A549 (cell line): Measurements from ENCODE around the gene CCDC85A.

Experiments used
- GATA3 ChIP-seq: IDR thresholded peaks from 2 replicates; pipeline ENCODE4 v1.6.1; 2012; ENCODE audit warnings: borderline replicate concordance
- HDAC2 ChIP-seq: fragments of 200-600 bp; sonication (generic); IDR thresholded peaks from 2 replicates; pipeline ENCODE4 v1.6.1; 2016
- JUN ChIP-seq, 2 experiments: fragments of >200 bp; sonication (Bioruptor Twin); formaldehyde crosslinking; IDR thresholded peaks; 2 replicates in 1 of 2; 3 replicates in 1 of 2; pipeline ENCODE4 v1.6.1; 2016 to 2017
- JUNB ChIP-seq: fragments of >200 bp; sonication (Bioruptor Twin); formaldehyde crosslinking; IDR thresholded peaks from 2 replicates; pipeline ENCODE4 v1.6.1; 2016
- POLR2A ChIP-seq: IDR thresholded peaks from 2 replicates; pipeline ENCODE4 v1.6.1; 2012; ENCODE audit warnings: mild to moderate bottlenecking, low read length
- RNF2 ChIP-seq: fragments of 200-600 bp; sonication (generic); IDR thresholded peaks from 2 replicates; pipeline ENCODE4 v1.6.1; 2016; ENCODE audit warnings: low read depth, mild to moderate bottlenecking, antibody characterized with exemption, moderate library complexity, borderline replicate concordance
- SREBF2 ChIP-seq: fragments of 450-650 bp; IDR thresholded peaks from 2 replicates; pipeline ENCODE4 v1.6.1; 2014; ENCODE audit warnings: mild to moderate bottlenecking, moderate library complexity
- TF ChIP-seq, protein P1 (sequence below): fragments of >200 bp; sonication (Bioruptor Twin); formaldehyde crosslinking; IDR thresholded peaks from 3 replicates; pipeline ENCODE4 v1.5.1; 2016
- TF ChIP-seq, protein P2 (sequence below): fragments of 200-600 bp; sonication (generic); IDR thresholded peaks from 2 replicates; pipeline ENCODE4 v1.6.1; 2016; ENCODE audit warnings: antibody characterized with exemption, mild to moderate bottlenecking, moderate library complexity
- TF ChIP-seq, protein P3 (sequence below): IDR thresholded peaks from 2 replicates; pipeline ENCODE4 v1.6.1; 2012
- TF ChIP-seq, protein P4 (sequence below): fragments of >200 bp; sonication (Bioruptor Twin); formaldehyde crosslinking; IDR thresholded peaks from 2 replicates; pipeline ENCODE4 v1.6.1; 2016
- TF ChIP-seq, protein P5 (sequence below): fragments of 150-350 bp; IDR thresholded peaks from 2 replicates; pipeline ENCODE4 v1.6.1; 2014; ENCODE audit warnings: low read depth, mild to moderate bottlenecking, low read length

DNA sequence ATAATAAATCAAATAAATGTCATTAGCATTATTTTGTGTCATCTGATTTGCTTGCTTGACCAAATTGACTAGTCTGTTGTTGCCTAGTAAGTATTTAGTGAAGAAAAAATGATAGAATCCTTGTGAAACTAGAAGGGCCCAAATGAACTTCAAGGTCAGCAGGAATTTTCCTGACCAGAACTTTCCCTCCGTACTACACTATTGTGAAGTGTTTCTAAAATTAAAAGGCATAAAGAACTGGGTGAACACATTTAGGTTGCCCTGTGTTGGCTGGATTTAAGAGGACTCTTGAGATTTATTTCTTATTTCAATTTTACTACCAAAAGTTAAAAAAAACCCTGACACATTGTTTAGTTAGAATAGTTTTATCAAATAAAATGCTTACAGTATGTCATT, 142.6 kb downstream of the CCDC85A start:
- TF ChIP-seq, protein P1, sequence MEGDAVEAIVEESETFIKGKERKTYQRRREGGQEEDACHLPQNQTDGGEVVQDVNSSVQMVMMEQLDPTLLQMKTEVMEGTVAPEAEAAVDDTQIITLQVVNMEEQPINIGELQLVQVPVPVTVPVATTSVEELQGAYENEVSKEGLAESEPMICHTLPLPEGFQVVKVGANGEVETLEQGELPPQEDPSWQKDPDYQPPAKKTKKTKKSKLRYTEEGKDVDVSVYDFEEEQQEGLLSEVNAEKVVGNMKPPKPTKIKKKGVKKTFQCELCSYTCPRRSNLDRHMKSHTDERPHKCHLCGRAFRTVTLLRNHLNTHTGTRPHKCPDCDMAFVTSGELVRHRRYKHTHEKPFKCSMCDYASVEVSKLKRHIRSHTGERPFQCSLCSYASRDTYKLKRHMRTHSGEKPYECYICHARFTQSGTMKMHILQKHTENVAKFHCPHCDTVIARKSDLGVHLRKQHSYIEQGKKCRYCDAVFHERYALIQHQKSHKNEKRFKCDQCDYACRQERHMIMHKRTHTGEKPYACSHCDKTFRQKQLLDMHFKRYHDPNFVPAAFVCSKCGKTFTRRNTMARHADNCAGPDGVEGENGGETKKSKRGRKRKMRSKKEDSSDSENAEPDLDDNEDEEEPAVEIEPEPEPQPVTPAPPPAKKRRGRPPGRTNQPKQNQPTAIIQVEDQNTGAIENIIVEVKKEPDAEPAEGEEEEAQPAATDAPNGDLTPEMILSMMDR, result no peak
- no peak for TF ChIP-seq POLR2A
- TF ChIP-seq, protein P2, sequence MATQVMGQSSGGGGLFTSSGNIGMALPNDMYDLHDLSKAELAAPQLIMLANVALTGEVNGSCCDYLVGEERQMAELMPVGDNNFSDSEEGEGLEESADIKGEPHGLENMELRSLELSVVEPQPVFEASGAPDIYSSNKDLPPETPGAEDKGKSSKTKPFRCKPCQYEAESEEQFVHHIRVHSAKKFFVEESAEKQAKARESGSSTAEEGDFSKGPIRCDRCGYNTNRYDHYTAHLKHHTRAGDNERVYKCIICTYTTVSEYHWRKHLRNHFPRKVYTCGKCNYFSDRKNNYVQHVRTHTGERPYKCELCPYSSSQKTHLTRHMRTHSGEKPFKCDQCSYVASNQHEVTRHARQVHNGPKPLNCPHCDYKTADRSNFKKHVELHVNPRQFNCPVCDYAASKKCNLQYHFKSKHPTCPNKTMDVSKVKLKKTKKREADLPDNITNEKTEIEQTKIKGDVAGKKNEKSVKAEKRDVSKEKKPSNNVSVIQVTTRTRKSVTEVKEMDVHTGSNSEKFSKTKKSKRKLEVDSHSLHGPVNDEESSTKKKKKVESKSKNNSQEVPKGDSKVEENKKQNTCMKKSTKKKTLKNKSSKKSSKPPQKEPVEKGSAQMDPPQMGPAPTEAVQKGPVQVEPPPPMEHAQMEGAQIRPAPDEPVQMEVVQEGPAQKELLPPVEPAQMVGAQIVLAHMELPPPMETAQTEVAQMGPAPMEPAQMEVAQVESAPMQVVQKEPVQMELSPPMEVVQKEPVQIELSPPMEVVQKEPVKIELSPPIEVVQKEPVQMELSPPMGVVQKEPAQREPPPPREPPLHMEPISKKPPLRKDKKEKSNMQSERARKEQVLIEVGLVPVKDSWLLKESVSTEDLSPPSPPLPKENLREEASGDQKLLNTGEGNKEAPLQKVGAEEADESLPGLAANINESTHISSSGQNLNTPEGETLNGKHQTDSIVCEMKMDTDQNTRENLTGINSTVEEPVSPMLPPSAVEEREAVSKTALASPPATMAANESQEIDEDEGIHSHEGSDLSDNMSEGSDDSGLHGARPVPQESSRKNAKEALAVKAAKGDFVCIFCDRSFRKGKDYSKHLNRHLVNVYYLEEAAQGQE, result no peak
- no peak for TF ChIP-seq JUN (IDR thresholded peaks at IDR 0.05)
- no peak for TF ChIP-seq GATA3
- TF ChIP-seq RNF2, result no peak
- TF ChIP-seq, protein P3, sequence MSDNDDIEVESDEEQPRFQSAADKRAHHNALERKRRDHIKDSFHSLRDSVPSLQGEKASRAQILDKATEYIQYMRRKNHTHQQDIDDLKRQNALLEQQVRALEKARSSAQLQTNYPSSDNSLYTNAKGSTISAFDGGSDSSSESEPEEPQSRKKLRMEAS, result no peak
- TF ChIP-seq, protein P4, sequence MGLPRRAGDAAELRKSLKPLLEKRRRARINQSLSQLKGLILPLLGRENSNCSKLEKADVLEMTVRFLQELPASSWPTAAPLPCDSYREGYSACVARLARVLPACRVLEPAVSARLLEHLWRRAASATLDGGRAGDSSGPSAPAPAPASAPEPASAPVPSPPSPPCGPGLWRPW, result no peak
- no peak for TF ChIP-seq SREBF2
- TF ChIP-seq HDAC2, result no peak
- no peak for TF ChIP-seq JUNB
- TF ChIP-seq, protein P5, sequence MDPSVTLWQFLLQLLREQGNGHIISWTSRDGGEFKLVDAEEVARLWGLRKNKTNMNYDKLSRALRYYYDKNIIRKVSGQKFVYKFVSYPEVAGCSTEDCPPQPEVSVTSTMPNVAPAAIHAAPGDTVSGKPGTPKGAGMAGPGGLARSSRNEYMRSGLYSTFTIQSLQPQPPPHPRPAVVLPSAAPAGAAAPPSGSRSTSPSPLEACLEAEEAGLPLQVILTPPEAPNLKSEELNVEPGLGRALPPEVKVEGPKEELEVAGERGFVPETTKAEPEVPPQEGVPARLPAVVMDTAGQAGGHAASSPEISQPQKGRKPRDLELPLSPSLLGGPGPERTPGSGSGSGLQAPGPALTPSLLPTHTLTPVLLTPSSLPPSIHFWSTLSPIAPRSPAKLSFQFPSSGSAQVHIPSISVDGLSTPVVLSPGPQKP, result no peak
